HG03469 (cell line): Measurements from ENCODE around the gene CHI3L1.
"Not testable (repeated sequence)": the region's sequence is repeated elsewhere in the genome, so short reads cannot be mapped to it uniquely, and the experiment has no call there.

ENCODE experiments used
- ATAC-seq: cut with Tn5 transposase; IDR thresholded peaks from one replicate; pipeline ENCODE4 v1.9.1; 2021; ENCODE audit warnings: mild to moderate bottlenecking, moderate library complexity, moderate number of reproducible peaks; ENCODE audit not compliant: unreplicated experiment

The CHI3L1 gene

DNA sequence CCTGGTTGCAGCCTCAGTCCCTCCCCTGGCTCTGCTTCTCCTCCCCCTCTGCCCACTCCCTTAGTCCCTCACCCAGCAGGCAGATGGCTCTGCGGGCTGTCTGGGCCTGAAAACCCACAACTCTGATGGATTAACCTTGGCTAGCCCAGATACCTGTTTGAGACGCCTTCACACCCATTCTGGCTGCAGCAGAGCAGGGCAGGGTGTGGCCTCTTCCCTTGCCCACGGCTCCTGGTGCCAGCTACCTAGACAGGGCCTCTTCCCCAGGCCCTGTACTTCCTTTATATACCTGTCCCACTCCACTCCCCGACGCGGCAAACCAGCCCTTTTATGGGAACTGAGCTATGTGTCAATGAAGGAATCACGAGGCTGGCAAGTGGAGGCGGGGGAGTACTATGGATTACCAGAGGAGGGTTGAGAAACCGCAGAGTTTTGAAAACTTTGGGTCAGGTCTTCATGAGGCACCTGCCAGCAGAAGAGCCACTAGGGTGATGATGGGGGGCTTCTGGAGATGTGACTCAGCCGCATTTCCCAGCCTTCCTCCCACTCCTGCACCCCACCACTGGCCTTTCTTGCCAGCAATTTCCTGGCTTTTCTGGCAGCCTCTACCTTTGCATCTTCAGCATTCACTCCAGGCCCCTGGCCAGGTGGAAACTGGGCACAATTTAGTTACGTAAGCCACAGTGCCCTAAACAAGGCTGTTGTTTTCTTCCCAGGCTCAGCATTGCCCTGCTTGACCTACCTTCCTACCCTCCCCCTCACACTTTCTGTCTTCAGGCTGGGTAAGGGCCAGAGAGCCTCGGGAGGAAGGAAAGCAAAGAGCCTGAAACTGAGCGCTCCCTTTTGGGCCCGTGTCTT lies at the start of gene CHI3L1:
CHI3L1 (minus strand) TSS at position 259 of the 858 bp plus-strand sequence; CDS start at position 178, 81 bp downstream.
- no peak for ATAC-seq

GRCh38 chr1:203234901-203235300 lies 48.4 kb upstream of the CHI3L1 start:
- ATAC-seq = not testable (repeated sequence)

GRCh38 chr1:203229471-203230135 lies 43.1 kb upstream of the CHI3L1 start, which contains the start of gene CHIT1:
TSS of gene CHIT1 (minus strand) at chr1:203229673. CDS start at chr1:203229636, 37 bp downstream.
- ATAC-seq = no peak

DNA sequence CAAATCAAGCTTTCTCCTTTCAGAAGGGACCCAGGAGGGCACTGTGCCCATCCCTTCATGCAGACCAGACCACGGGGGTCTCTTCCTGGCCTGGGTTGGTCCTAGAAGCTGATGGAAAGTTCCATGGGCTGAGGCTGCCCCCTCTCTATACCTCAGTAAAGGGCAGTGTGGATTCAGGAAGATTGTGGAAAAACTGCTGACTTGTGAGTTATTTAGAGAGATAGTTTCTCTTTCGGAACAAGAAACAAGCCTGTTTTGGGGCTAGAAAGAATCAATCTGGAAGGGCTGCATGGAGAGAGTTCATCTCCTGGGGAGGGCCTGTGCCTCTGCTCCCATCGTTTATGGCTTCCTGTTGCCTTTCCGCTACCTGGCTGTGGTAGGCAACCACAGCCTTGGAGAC lies 42.2 kb upstream of the CHI3L1 start:
- no peak for ATAC-seq

- ATAC-seq = no peak
These were observed 41.0 kb upstream of the CHI3L1 start for GRCh38 chr1:203227371-203228083.

- ATAC-seq = no peak
These were observed 38.6 kb upstream of the CHI3L1 start for GRCh38 chr1:203225071-203225470.

DNA sequence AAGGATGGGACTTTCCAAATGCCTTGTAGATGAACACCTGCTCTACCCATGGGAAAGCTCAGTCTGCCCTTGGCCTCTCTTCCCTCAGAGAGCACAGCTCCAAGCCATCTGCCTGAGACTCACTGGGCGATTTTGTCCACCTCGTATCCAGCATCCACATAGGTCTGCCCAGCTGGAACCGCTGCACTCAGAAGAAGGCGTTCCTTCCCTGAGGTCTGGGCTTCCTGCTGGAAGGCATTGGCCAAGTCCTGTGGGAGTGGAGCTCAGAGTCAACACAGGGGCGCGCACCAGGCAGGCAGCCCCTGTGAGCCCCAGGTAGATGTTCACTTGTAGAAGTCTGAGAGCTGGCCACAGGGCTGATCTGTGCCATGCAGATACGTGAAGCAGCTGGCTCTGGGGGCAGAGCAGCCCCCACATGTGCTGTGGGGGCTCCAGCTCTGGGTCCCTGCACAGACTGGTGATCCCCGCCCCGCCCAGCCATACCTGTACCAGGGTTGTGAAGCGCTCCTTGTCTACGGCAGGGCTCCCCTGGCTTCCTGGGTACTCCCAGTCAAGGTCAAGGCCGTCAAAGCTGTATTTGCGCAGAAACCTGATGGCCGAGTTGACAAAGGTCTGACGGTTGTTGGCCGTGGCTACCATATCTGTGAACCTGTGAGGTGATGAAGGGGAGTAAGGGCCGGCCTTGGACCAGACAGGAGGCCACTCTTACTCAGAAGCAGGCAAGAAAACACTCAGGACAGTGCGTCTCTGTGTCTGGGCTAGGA lies 36.7 kb upstream of the CHI3L1 start:
- ATAC-seq = no peak

DNA sequence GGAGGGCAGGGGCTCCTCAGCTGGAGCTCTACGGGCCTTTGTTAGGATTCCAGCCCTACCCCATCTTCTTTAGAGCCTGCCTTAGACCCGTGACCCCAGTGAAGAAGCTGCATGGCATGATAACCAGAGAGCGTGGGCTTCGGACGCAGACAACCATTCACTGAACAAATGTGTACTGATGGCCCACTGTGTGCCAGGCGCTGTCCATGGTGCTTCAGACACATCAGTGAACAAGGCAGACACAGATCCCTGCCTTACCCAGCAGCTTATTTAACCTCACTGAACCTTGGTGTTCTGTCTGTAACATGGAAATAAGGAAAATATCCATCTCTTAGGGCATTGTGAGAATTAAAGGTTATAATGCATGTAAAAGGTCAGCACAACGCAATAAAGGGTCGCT lies 33.4 kb upstream of the CHI3L1 start:
- ATAC-seq = no peak

GRCh38 chr1:203219171-203219570 lies 32.7 kb upstream of the CHI3L1 start:
- ATAC-seq = no peak

DNA sequence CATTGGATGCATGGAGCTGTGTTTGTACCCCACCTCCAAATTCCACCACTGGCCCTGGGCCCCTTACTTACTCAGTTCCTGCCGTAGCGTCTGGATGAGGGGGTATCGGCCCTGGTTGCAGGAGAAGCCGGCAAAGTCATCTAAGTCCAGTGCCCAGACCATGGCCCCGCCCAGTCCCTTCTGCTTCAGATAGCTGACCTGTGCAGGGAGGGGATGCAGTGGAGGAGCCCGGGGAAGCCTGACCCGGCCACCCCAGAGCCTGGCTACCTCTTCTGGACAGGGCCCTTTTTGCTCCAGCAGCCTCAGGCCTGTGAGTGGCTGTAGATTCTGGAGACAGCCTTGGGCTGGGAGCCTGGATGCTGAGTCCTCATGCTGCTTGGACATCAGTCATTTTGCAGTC lies 31.2 kb upstream of the CHI3L1 start:
- ATAC-seq = no peak

DNA sequence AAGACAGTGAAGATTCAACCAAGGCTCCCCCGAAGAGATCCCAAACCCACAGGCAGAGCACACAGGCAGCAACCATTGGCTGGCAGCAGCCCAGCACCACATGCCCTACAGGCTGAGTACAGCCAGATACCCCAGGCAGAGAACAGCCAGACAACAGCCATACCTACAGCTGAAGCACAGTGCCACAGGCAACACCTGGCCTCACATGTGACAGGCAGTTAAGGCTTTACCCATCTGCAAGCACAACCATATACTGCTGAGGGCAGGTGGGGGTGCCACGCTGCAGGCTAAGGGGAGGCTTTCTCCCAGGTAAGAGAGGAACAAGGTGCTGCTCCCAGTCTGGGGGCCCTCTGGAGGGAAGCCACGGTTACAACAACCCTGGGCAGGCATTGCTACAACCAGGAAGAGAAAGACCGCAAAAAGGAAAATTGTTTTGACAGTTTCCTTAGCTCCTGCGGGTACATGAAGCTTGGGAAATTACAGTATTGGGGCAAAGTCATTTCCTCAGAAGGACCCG lies 30.7 kb upstream of the CHI3L1 start:
- no peak for ATAC-seq

- no peak for ATAC-seq
These were observed 30.0 kb upstream of the CHI3L1 start for GRCh38 chr1:203216274-203217138.

DNA sequence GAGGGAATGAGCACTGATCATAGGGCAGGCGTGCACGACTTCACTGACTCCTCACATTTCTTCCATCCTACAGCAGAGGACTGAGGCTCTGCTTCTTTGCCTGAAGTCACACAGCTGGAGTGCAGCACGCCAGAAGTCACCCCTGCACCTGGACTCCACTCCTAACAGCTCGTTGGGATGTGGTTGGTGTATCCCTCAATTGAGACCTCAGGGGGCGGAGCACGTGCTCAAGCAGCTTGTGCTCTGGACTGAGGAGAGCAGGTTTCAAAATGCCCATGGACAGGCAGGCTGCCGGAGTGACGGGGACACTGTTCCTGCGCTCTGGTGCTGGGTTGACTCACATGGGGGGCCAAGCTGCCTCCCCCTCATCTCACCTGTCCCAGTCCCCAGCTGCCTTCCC lies 29.1 kb upstream of the CHI3L1 start:
- no peak for ATAC-seq

GRCh38 chr1:203214871-203215270 lies 28.4 kb upstream of the CHI3L1 start:
- ATAC-seq = no peak

DNA sequence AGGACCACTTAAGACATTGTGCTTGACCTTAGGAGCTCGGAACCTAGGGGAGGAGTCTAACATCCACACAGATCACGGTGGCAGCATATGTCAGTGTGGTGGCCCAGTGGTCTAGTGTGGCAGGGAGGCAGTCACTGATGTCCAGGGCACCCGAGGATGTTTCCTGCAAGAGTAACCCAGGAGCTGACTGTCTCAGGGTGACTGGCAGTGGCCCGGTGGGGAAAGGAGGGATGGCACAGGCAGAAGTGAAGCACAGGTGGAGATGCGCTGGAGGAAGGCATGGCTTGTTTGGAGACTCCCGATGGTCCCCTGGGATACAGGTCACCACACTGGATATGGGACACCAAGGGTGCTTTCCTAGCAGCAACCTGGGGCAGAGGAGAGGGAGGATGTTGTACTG lies 26.6 kb upstream of the CHI3L1 start:
- ATAC-seq = no peak

- ATAC-seq = no peak
These were observed 25.3 kb upstream of the CHI3L1 start for GRCh38 chr1:203211812-203212211.

GRCh38 chr1:203210988-203211387 lies 24.5 kb upstream of the CHI3L1 start:
- ATAC-seq = no peak

DNA sequence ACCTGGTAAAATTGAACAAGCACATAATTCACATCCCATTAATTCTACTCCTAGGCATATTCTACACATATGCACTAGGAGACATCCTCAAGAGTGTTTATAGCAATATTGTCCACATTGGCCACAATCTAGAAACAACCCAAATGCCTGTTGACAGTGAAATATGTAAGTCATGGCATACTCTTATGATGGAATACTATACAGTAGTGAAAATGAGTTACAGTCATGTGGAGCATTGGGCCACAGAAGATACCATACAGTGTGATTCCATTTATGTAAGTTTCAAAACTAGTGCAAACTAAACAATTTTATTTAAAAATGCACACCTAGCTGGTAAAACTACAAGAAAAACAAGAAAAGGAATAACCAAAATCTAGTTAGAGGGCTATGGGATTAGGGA lies 23.8 kb upstream of the CHI3L1 start:
- ATAC-seq = no peak

- ATAC-seq = no peak
These were observed 21.7 kb upstream of the CHI3L1 start for GRCh38 chr1:203208181-203208580.

DNA sequence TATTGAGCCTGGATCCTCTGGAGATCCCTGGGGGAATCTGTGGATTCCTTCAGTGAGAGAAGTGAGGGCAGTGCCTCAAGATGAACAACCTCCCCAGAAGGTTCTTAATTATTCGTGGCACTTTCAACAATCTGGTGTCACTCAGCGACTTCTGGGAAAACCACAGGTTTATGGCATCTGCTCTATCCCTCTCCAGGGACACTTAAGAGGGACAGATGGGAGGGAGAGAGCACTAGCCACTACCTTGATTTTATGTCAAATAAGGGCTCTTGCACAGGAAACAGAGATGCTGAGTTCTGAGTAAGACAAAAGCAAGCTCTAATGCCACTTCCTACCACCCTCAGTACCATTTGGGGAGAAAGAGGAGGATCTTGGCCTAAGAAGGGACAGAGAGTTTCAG lies 21.2 kb upstream of the CHI3L1 start:
- no peak for ATAC-seq
